ENCODE data around the gene RBBP6.
"Not testable (repeated sequence)": the region's sequence is repeated elsewhere in the genome, so short reads cannot be mapped to it uniquely, and the experiment has no call there.

The RBBP6 gene

DNA sequence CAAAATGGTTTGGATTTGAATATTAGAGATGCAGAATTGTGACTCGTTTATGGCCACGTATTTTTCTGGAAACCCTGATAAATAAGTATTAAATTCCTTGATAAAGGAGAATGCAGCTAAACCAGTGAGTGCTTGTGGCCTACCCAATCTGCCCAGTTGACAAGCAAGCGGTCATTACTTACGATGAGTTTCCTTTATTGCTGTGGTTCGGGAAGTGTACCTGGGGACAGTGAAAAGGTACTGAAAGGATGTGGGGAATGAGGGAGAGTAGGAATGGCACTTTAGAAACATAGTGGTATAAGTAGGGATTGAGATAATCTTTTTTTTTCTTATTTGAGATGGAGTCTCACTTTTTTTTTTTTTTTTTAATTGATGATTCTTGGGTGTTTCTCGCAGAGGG, 33.8 kb downstream of the RBBP6 start:
- DNase-seq: no peak

DNA sequence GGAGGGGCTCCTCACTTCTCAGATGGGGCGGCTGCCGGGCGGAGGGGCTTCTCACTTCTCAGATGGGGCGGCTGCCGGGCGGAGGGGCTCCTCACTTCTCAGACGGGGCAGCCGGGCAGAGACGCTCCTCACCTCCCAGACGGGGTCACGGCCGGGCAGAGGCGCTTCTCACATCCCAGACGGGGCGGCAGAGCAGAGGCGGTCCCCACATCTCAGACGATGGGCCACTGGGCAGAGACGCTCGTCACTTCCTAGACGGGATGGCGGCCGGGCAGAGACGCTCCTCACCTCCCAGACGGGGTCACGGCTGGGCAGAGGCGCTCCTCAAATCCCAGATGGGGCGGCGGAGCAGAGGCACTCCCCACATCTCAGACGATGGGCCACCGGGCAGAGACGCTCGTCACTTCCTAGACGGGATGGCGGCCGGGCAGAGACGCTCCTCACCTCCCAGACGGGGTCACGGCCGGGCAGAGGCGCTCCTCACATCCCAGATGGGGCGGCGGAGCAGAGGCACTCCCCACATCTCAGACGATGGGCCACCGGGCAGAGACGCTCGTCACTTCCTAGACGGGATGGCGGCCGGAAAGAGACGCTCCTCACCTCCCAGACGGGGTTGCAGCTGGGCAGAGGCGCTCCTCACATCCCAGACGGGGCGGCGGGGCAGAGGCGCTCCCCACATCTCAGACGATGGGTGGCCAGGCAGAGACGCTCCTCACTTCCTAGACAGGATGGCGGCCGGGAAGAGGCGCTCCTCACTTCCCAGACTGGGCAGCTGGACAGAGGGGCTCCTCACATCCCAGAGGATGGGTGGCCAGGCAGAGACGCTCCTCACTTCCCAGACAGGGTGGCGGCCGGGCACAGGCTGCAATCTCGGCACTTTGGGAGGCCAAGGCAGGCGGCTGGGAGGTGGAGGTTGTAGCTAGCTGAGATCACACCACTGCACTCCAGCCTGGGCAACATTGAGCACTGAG, 35.4 kb downstream of the RBBP6 start:
- not testable (repeated sequence) for DNase-seq

DNA sequence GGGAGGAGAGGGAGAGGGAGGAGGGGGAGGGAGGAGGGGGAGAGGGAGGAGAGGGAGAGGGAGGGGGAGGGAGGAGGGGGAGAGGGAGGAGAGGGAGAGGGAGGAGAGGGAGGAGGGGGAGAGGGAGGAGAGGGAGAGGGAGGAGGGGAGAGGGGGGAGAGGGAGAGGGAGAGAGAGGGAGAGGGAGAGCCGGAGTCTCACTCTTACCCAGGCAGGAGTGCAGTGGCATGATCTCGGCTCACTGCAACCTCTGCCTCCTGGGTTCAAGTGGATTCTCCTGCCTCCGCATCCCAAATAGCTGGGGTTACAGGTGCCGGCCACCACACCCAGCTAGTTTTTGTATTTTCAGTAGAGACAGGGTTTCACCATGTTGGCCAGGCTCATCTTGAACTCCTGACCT, 36.4 kb downstream of the RBBP6 start:
- not testable (repeated sequence) for DNase-seq

DNA sequence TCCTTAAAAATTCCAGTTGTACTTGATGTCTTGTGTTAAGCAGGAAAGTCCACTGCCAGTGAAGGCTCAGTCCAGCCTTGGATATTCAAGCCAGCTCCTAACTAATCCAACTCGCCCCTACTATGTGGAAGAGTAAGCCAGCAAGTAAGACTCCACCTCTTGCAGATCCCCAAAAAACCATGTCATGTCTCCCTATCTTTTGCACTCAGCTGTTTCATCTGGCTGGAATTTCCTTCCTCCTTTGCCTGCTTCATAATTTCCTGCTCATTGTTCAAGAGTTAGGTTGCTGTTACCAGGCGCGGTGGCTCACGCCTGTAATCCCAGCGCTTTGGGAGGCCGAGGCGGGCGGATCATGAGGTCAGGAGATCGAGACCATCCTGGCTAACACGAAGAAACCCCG, 37.8 kb downstream of the RBBP6 start:
- DNase-seq: no peak

DNA sequence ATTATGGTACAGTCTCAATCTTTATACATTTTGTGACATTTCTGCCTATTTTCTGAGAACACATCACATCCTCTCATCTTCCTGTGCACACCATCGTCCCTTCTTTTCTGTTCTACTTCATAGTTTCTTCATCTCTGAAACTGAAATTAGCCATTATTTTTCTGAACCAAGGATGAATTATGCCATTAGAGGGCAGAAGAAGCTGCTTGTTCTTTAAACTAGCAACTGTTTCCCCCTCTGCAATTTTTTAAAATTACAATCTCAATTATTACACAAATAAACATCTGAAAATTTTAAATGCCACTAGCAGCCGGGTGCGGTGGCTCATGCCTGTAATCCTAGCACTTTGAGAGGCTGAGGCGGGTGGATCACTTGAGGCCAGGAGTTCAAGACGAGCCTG, 41.3 kb downstream of the RBBP6 start:
- DNase-seq: no peak

DNA sequence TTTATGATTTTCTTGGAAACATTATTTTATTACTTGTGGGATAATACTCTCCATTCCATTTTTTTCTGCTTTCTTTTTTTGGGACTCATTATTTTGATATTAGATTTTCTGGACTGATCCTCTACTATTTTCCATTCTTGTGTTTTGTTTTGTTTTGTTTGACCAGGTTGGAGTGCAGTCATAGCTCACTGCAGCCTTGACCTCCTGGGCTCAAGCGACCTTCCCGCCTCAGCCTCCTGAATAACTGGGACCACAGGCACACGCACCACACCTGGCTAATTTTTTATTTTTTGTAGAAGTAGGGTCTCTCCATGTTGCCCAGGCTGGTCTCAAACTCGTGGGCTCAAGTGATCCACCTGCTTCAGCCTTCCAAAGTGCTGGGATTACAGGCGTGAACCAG, 44.1 kb downstream of the RBBP6 start:
- DNase-seq: no peak

DNA sequence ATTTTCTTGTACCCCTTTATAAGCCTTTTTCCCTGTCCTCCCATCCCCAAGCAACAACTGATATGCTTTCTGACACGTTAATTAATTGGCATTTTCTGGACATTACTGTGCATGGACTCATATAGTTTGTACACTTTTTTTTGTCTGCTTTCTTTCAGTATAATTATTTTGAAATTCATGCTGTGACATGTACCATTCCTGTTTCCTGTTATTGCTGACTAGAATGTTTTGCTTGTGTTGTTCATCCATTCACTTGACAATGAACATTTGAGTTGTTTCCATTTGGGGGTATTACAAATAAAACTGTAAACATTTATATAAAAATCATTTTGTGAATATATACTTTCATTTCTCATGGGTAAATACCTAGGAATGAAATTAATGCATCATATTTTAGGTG, 50.6 kb downstream of the RBBP6 start:
- DNase-seq: no peak

DNA sequence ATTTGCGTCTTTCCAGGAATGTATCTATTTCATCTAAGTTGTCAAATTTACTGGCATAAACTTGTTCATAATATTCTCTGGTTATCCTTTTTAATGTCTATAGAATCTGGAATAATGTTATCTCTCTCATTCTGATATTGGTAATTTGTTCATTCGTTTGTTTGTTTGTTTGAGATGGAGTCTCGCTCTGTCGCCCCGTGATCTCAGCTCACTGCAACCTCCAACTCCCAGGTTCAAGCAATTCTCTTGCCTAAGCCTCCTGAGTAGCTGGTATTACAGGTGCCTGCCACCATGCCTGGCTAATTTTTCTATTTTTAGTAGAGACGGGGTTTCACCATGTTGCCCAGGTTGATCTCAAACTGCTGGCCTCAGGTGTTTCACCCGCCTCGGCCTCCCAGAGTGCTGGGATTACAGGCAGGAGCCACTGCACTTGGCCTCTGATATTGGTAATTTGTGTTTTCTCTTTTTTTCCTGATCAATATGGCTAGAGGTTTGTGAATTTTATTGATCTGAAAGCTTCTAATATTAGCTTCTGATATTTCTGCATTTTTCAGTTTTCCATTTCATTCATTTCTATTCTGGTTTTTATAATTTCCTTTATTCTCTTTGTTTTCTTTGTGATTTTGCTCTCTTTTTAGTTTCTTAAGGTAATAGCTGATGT, 59.5 kb downstream of the RBBP6 start:
- DNase-seq: no peak

DNA sequence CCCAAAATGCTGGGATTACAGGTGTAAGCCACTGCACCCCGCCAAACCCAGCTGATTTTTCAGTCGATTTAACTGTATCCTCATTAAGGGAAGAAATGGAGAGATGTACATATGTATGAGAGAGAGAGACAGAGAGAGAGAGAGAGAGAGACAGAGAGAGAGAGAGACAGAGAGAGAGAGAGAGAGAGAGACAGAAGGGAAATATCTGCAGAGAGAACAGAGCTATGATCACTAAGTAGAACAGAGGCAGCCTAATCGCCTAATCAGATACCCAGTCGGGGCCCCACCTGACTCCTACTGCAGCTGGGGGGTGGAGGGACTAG, 70.0 kb downstream of the RBBP6 start:
- no peak for DNase-seq

DNA sequence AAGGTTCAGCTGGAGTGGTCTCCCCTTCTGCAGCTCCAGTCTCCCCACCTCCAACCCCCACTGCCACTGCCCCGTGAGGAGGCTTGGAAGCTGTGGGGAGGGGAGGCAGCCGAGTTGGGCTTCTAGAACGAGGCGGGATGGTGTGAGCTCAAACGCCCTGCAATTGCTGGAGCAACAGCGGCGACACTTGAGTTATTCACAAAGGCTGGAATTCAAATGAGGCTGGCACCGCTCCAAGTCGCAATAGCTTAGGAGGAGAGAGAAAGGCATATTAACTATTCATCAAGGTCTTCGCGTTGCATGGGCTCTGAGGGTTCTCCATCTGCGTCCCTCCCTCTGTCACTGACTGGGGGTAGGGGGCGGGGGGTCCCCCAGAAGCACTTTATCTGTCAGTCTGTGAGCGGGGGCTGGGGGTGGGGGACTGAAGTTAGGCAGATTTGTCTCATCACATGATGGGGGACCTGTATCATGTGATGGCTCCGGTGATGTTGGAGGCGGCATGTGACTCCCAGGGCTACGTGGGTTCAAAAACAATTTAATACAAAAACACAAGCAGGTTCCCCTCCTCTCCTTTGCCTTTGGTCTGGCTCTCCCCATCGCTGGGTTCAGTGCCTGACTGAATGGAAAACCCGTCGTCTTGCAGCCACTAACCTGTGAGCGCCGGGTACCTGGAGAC, 70.5 kb downstream of the RBBP6 start:
- no peak for DNase-seq

DNA sequence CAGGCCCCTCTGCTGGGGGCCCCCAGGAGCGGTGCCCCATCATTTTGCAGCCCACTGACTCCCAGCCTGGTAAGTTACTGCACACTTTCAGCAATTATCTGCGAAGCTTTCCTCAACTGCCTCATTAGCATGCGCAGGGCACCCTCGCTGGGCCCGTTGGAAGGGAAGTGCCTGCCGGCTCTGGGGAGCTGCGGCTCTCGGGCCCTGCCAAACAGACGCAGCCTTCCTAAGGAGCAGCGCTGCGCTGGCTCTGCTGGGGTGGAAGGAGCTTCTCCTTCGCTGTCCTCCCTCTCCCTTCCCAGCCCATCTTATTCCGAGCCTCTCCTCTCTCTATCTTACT, 71.0 kb downstream of the RBBP6 start:
- no peak for DNase-seq

DNA sequence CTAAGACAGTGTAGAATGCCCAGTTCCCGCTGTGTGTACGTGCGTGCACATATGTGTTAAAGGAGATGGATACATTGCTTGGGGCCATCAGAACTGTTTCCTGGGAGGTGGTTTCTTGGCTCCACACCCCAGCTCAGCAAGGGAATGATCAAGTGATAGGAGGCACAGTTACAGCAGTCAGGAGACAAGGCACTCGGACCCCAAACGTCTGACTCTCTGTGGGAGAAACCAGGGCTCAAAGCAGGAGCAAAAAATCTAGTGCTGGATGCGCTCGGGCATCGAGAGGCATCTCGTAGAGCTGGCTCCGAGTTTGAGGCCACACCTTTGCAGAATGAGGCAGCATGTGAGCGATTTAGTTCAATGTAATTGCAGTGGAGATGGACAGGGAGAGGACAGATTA, 71.9 kb downstream of the RBBP6 start:
- no peak for DNase-seq

DNA sequence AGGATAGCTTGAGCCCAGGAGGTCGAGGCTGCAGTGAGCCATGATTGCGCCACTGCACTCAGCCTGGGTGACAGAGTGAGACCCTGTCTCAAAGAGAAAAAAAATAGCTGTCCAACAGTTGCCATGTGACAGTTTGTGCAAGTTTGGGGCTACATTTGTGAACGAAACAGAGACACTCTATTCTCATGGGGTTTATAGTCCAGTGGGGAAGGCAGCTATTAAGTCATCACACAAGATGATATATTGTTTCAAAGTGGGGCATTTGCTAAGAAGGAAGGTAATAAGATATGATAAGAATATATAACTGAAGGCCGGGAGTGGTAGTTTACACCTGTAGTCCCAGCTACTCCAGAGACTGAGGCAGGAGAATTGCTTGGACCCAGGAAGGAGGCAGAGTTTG, 73.3 kb downstream of the RBBP6 start:
- DNase-seq: no peak

DNA sequence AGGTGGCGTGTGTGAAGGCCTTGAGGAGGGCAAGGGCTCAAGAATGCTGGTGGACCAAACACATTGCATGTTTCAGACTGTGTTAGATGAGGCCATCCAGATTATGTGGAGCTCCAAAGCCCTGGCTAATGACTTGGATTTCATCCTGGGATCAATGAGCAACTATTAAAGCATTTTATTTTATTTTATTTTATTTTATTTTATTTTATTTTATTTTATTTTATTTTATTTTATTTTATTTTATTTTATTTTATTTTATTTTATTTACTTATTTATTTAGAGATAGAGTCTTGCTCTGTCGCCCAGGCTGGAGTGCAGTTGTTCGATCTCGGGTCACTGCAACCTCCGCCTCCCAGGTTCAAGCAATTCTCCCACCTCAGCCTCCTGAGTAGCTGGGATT, 73.9 kb downstream of the RBBP6 start:
- not testable (repeated sequence) for DNase-seq

DNA sequence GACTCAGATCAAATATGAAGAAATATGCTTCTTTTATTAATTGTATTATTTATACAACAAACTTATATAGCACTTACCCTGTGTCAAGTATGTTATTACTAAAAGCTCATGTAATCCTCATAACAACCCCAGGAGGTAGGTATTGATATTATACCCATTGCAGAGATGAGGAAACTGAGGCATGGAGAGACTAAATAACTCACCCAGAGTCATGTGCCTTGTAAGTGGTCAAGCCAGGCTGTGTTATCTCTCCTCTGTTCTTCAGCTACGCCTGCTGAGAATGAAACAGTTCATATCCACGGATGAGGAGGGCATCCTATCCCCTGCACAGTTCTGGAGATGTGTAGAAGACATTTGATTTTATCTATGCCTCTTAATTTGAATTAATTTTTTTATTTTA, 78.1 kb downstream of the RBBP6 start:
- no peak for DNase-seq
